Measurements from ENCODE around the gene RASGRP3.
A peak's percentile ranks its signal among the peaks of the same experiment; 100 is the strongest.

Gene RASGRP3

GRCh38 chr2:33595385-33595784 is 118.9 kb downstream of the RASGRP3 start:
- no peak for DNase-seq

DNA sequence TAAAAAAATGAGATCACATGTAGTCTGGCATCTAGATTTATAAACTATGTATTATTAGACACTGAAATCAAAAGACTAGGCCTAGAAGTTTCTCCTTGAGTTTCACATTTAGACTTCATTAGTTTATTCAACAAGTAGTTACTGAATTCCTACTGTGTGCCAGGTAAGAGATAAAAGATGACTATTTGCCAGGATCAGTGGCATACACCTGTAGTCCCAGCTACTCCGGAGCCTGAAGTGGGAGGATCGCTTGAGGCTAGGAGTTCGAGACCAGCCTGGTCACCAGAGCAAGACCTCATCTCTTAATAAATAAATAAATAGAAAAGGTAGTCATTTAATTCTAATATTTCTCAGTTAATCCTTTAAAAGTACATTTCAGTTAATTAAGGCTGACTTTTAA is 120.6 kb downstream of the RASGRP3 start:
- DNase-seq = no peak

- peak; percentile 22 for DNase-seq
These were observed 122.2 kb downstream of the RASGRP3 start for GRCh38 chr2:33598561-33599174.

DNA sequence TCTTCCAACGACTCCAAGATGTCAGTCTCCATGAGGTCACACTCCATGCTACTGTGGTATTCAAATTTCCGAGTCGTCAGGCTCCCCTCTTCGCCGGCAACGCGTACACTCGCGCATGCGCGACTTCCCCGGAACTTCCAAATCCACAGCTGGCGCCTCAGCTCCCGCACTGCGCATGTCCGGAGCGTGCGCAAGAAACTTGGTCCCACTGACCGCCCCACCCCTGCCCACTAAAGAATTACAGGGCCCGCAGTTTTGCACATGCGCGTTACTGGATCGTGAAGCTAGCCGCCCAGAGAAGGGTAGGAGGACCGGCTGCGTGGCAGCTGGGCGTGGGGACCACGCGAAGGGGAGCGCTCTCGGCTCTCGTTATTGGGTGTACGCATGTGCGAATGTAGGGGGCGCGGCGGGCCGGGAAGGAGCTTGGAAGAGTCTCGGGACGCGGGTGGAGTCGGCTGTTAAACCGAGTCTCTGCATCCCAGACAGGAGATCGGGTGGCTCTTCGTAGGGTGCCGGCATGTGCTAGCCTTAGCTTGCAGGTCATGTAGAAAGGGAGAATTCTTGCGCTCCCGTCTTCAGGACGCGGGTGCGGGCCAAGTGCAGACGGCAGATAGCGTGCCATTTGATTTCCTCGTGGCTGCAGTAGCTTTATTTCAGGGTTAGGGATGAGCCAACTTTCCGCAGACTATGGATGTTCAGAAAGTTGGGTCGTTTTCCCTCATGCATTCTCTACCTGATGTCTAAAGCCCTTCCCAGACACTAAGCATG is 122.9 kb downstream of the RASGRP3 start, which contains the start of gene FAM98A:
FAM98A (minus strand) TSS at position 125 of the 768 bp plus-strand sequence; CDS start at position 47, 78 bp downstream.
- DNase-seq = peak; percentile 99

DNA sequence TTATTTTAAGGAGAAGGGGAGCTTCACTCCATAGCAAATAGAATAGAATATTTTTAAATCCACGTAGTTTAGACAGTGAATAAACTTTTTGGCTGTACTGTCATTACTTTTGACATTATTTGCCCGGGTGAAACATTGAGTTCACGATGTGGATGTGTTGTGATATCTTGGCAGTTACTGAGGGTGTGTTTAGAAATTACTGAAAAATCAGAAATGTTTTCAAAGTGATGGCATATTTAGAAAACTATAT is 123.4 kb downstream of the RASGRP3 start:
- no peak for DNase-seq

GRCh38 chr2:33602201-33602830 is 125.9 kb downstream of the RASGRP3 start:
- DNase-seq = no peak

- DNase-seq = no peak
These were observed 127.0 kb downstream of the RASGRP3 start for GRCh38 chr2:33603416-33603815.

- no peak for DNase-seq
These were observed 128.6 kb downstream of the RASGRP3 start for GRCh38 chr2:33605056-33605455.

DNA sequence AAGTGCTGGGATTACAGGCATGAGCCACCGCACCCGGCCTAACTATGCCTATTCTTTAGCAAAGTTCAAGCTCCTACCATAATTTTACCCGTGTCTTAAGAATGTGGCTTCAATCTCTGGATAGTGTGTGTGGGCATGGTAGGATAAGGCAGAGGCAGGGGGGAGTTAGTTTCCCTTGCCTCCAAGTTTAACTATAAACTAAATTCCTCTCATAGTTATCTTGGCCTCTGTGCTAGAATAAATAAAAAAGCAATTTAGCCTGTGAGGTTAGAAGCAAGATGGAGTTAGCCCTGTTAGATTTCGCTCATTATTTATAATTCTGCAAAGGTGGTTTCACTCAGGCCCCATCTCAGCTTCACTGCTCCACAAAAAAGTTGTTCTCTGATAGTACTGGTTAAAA is 129.7 kb downstream of the RASGRP3 start:
- no peak for DNase-seq

DNA sequence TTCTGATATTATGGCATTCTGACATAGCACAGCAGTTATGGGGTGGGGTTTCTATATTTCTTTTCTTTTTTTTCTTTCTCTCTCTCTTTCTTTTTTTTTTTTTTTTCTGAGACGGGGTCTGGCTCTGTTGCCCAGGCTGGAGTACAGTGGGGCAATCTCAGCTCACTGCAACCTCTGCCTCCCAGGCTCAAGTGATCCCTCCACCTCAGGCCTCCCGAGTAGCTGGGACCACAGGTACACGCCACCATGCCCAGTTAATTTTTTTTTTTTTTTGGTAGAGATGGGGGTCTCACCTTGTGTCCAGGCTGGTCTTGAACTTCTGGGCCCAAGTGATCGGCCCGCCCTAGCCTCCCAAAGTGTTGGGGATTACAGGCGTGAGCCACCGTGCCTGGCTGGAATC is 130.2 kb downstream of the RASGRP3 start:
- no peak for DNase-seq

DNA sequence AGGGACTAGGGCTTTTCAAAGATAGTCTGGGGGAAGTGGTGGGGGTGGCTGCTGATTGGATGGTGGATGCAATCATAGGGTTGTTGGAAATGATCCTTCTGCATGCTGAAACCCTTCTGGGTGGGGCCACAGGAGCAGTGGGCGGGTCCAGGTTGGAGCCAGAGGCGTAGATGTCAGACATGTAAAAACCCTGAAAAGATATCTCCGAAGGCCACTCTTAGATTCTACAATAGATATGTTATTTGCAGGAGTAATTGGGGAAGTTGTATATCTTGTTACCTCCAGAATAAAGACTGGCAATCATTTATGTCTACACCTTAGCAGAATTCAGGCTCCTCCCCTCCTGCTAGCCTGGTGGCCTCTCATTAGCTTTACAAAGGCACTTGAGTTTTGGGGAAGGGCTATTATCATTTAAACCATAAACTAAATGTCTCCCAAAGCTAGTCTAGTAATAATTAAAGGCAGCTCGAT is 130.8 kb downstream of the RASGRP3 start:
- no peak for DNase-seq

GRCh38 chr2:33607905-33608304 is 131.5 kb downstream of the RASGRP3 start:
- no peak for DNase-seq

DNA sequence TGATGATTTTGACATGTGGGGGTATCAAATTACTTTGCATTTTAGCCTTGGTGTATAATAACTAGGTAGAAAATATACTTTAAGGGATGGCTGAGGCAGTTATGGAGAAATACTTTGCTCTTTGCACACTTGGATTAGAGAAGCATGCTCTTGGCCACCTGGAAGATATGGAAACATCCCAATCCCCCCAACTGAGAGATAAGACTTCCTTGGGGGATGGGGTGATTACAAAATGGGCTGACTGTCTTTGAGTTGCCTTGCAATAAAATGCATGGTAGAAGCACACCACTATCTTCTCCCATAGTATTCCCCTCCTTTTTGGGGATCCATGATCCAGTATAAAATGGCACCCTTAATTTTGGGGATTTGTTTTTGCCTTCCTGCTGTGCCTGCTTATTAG is 137.7 kb downstream of the RASGRP3 start:
- DNase-seq = no peak
